H9 (cell line): ENCODE measurements around the gene MRPS34. TPM values are rescaled to one million over a fixed set of nuclear protein-coding genes. Genes with fewer than 3 reads are reported as not detected.
A peak's percentile ranks its signal among the peaks of the same experiment; 100 is the strongest.

Experiments
- DNase-seq: peaks from one replicate; pipeline ENCODE4 v3.0.0-alpha.2; 2017
- H2AFZ ChIP-seq: one replicate; pipeline ENCODE4 v1.6.1; 2013; ENCODE audit warnings: mild to moderate bottlenecking, low read length, control low read depth, moderate library complexity
- H2AK5ac ChIP-seq: 2 replicates; pipeline ENCODE4 v1.6.1; 2013; ENCODE audit warnings: low read length, control low read depth, mixed read lengths; ENCODE audit not compliant: insufficient read length
- H2BK120ac ChIP-seq: one replicate; pipeline ENCODE4 v1.6.1; 2013; ENCODE audit warnings: low read depth, mild to moderate bottlenecking, low read length, control low read depth, inconsistent platforms; ENCODE audit not compliant: poor library complexity, severe bottlenecking
- H2BK12ac ChIP-seq: 2 replicates; pipeline ENCODE4 v1.6.1; 2013; ENCODE audit warnings: low read length, control low read depth, mixed read lengths, low read depth; ENCODE audit not compliant: insufficient read length
- H2BK15ac ChIP-seq: 2 replicates; pipeline ENCODE4 v1.6.1; 2013; ENCODE audit warnings: low read depth, low read length, control low read depth
- H2BK20ac ChIP-seq: one replicate; pipeline ENCODE4 v1.6.1; 2013; ENCODE audit warnings: low read depth, mild to moderate bottlenecking, low read length, control low read depth, inconsistent platforms; ENCODE audit not compliant: poor library complexity, severe bottlenecking
- H2BK5ac ChIP-seq: 2 replicates; pipeline ENCODE4 v1.6.1; 2013; ENCODE audit warnings: low read length, control low read depth, mixed read lengths; ENCODE audit not compliant: insufficient read length
- H3K14ac ChIP-seq: 2 replicates; pipeline ENCODE4 v1.6.1; 2013; ENCODE audit warnings: low read length, control low read depth; ENCODE audit not compliant: insufficient read depth
- H3K18ac ChIP-seq: 2 replicates; pipeline ENCODE4 v1.6.1; 2013; ENCODE audit warnings: low read depth, mild to moderate bottlenecking, mixed read lengths, low read length, control low read depth; ENCODE audit not compliant: insufficient read length
- H3K23ac ChIP-seq: 2 replicates; pipeline ENCODE4 v1.6.1; 2013; ENCODE audit warnings: low read length, control low read depth, mixed read lengths, low read depth; ENCODE audit not compliant: insufficient read length
- H3K23me2 ChIP-seq: 2 replicates; pipeline ENCODE4 v1.6.1; 2013; ENCODE audit warnings: low read depth, mild to moderate bottlenecking, mixed read lengths, low read length, control low read depth; ENCODE audit not compliant: insufficient read length, poor library complexity, severe bottlenecking
- H3K27ac ChIP-seq: 2 replicates; pipeline ENCODE4 v1.5.1; 2013; ENCODE audit warnings: low read length, control low read depth, mixed read lengths, low read depth; ENCODE audit not compliant: insufficient read length
- H3K27me3 ChIP-seq: 2 replicates; pipeline ENCODE4 v1.6.1; 2013; ENCODE audit warnings: low read length, control low read depth, inconsistent platforms; ENCODE audit not compliant: insufficient read depth
- H3K4ac ChIP-seq: 2 replicates; pipeline ENCODE4 v1.6.1; 2013; ENCODE audit warnings: low read depth, mild to moderate bottlenecking, control low read depth, inconsistent platforms, low read length, moderate library complexity
- H3K4me1 ChIP-seq: 2 replicates; pipeline ENCODE4 v1.6.1; 2013; ENCODE audit warnings: low read length, control low read depth, inconsistent platforms; ENCODE audit not compliant: insufficient read depth
- H3K4me2 ChIP-seq: 2 replicates; pipeline ENCODE4 v1.6.1; 2013; ENCODE audit warnings: low read length, control low read depth, mixed read lengths; ENCODE audit not compliant: insufficient read length, insufficient read depth
- H3K56ac ChIP-seq: 2 replicates; pipeline ENCODE4 v1.6.1; 2013; ENCODE audit warnings: low read depth, mild to moderate bottlenecking, mixed read lengths, low read length, control low read depth; ENCODE audit not compliant: insufficient read length
- H3K79me1 ChIP-seq: 2 replicates; pipeline ENCODE4 v1.6.1; 2013; ENCODE audit warnings: low read depth, mild to moderate bottlenecking, moderate library complexity, low read length, control low read depth, inconsistent platforms; ENCODE audit not compliant: insufficient read depth, poor library complexity, severe bottlenecking
- H3K79me2 ChIP-seq: 2 replicates; pipeline ENCODE4 v1.6.1; 2013; ENCODE audit warnings: low read length, control low read depth, inconsistent platforms; ENCODE audit not compliant: insufficient read depth
- H3K9ac ChIP-seq: 2 replicates; pipeline ENCODE4 v1.6.1; 2013; ENCODE audit warnings: low read length, control low read depth, mixed read lengths; ENCODE audit not compliant: insufficient read length; ENCODE audit errors: extremely low read depth
- H3K9me3 ChIP-seq: one replicate; pipeline ENCODE4 v1.6.1; 2013; ENCODE audit warnings: low read depth, low read length, inconsistent platforms; ENCODE audit not compliant: control insufficient read depth
- H3T11ph ChIP-seq: one replicate; pipeline ENCODE4 v1.6.1; 2013; ENCODE audit warnings: mild to moderate bottlenecking, low read length, control low read depth, inconsistent platforms
- H4K20me1 ChIP-seq: one replicate; pipeline ENCODE4 v1.6.1; 2013; ENCODE audit not compliant: control insufficient read depth, insufficient read length, insufficient read depth
- H4K5ac ChIP-seq: 2 replicates; pipeline ENCODE4 v1.6.1; 2013; ENCODE audit warnings: low read depth, mild to moderate bottlenecking, mixed read lengths, low read length, control low read depth; ENCODE audit not compliant: insufficient read length
- H4K8ac ChIP-seq: replicated peaks from 2 replicates; pipeline ENCODE4 v1.6.1; 2013; ENCODE audit warnings: low read length, control low read depth, mixed read lengths, low read depth; ENCODE audit not compliant: insufficient read length
- H4K91ac ChIP-seq: 2 replicates; pipeline ENCODE4 v1.6.1; 2013; ENCODE audit warnings: low read depth, mild to moderate bottlenecking, moderate library complexity, mixed read lengths, low read length, control low read depth; ENCODE audit not compliant: insufficient read length
- H3K27ac Mint-ChIP-seq, 3 experiments: 2 replicates in 2 of 3; 3 replicates in 1 of 3; pipeline ENCODE4 v1.8.0; 2020 to 2021; ENCODE audit warnings: mixed read lengths in 3 of 3, mild to moderate bottlenecking in 1 of 3, moderate library complexity in 1 of 3
- H3K27me3 Mint-ChIP-seq: 2 replicates; pipeline ENCODE4 v1.8.0; 2021; ENCODE audit warnings: low read depth, mild to moderate bottlenecking, moderate library complexity, mixed read lengths
- H3K36me3 Mint-ChIP-seq, 3 experiments: 2 replicates in 2 of 3; 3 replicates in 1 of 3; pipeline ENCODE4 v1.8.0; 2020 to 2021; ENCODE audit warnings: low read depth in 3 of 3, mixed read lengths in 3 of 3; ENCODE audit not compliant: insufficient read depth in 1 of 3
- H3K4me1 Mint-ChIP-seq, 2 experiments: 2 replicates each; pipeline ENCODE4 v1.8.0; 2020; ENCODE audit warnings: mixed read lengths in 2 of 2
- H3K4me3 Mint-ChIP-seq, 2 experiments: 2 replicates in 1 of 2; 3 replicates in 1 of 2; pipeline ENCODE4 v1.8.0; 2020 to 2021; ENCODE audit warnings: mild to moderate bottlenecking in 2 of 2, mixed read lengths in 2 of 2, moderate library complexity in 1 of 2
- H3K9me3 Mint-ChIP-seq, 2 experiments: 2 replicates in 1 of 2; 3 replicates in 1 of 2; pipeline ENCODE4 v1.8.0; 2020; ENCODE audit warnings: mild to moderate bottlenecking in 2 of 2, mixed read lengths in 2 of 2, moderate library complexity in 1 of 2
- CTCF ChIP-seq: fragments of 200-600 bp; sonication (generic); conservative IDR thresholded peaks from 3 replicates; pipeline ENCODE4 v1.8.0; 2021; ENCODE audit warnings: antibody characterized with exemption, mild to moderate bottlenecking
- WGBS: extraction: QIAGEN DNeasy Blood & Tissue Kit; methylation state at CpG from one replicate; pipeline ENCODE4 v1.1.7; 2013; ENCODE audit warnings: missing lambda C conversion rate, low lambda C conversion rate, mixed read lengths; ENCODE audit not compliant: insufficient read length; ENCODE audit errors: extremely low coverage; 5-methylcytosine and 5-hydroxymethylcytosine counted together
- total RNA-seq: library from RNA; stranded (reverse); gene quantifications from 2 replicates; pipeline ENCODE4 v1.2.1, GENCODE V29; 2021

The MRPS34 gene
- total RNA-seq, 1 experiment from 2014 or later, result 205 TPM

- no peak overlapping the region for H3K27ac Mint-ChIP-seq
- no peaks in the 10 kb centered on the region for H3K9me3 Mint-ChIP-seq
- H3K4me2 ChIP-seq, result peak overlapping the region; percentile 56
Measured at GRCh38 chr16:1763521-1764511, 9.1 kb downstream of the MRPS34 start.

More at GRCh38 chr16:1763521-1764511, 9.1 kb downstream of the MRPS34 start:
- Histone ChIP-seq H2BK15ac (no peak overlapping the region), H2BK20ac (no peak overlapping the region), H3K9ac (no peak overlapping the region), H3K56ac (no peak overlapping the region), H3K4ac (no peak overlapping the region), H3K79me2 (no peaks in the 10 kb centered on the region), H3K23ac (no peak overlapping the region), H2BK12ac (no peak overlapping the region), H3K79me1 (no peaks in the 10 kb centered on the region), H2BK120ac (no peak overlapping the region), H2AK5ac (no peak overlapping the region), H3K27ac (no peak overlapping the region), H4K5ac (no peak overlapping the region), H4K20me1 (no peaks in the 10 kb centered on the region), H3K18ac (no peak overlapping the region), H3K14ac (0 out of 2 replicates have a peak overlapping the region, but pooled peaks have one; percentile 37), H3K4me1 (no peaks in the 10 kb centered on the region), H2AFZ (no peak overlapping the region), H3T11ph (no peak overlapping the region), H4K8ac (no peak overlapping the region), H3K27me3 (no peaks in the 10 kb centered on the region), H4K91ac (no peak overlapping the region), H3K9me3 (no peaks in the 10 kb centered on the region), H3K23me2 (peaks cover 3% of the 10 kb centered on the region), H2BK5ac (no peak overlapping the region)
- peak; percentile 81 for TF ChIP-seq CTCF
- DNase-seq, result peak; percentile 91
- WGBS, result no CpG with 5 or more reads among the region's 81 CpGs
- no peaks in the 10 kb centered on the region for H3K4me1 Mint-ChIP-seq
- peaks cover 7 to 41% (median 28%) of the 10 kb centered on the region in 3 experiments; a peak in 6 of 7 replicates for H3K36me3 Mint-ChIP-seq
- no peaks in the 10 kb centered on the region for H3K27me3 Mint-ChIP-seq
- H3K4me3 Mint-ChIP-seq, result peak overlapping the region in 1 of 2 experiments; percentile 38; a peak in 2 of 5 replicates
